SH-SY5Y (cell line): ENCODE results near the gene CES3.

Source experiments
- GATA2 ChIP-seq: IDR thresholded peaks from 2 replicates; pipeline ENCODE4 v1.6.1; 2011; ENCODE audit warnings: mild to moderate bottlenecking, low read depth, low read length
- GATA3 ChIP-seq: IDR thresholded peaks from 2 replicates; pipeline ENCODE4 v1.6.1; 2011; ENCODE audit warnings: low read depth, mild to moderate bottlenecking, low read length, moderate library complexity

DNA sequence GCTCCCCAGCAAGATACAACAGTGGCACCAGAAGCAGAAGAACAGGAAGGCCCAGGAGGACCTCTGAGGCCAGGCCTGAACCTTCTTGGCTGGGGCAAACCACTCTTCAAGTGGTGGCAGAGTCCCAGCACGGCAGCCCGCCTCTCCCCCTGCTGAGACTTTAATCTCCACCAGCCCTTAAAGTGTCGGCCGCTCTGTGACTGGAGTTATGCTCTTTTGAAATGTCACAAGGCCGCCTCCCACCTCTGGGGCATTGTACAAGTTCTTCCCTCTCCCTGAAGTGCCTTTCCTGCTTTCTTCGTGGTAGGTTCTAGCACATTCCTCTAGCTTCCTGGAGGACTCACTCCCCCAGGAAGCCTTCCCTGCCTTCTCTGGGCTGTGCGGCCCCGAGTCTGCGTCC, 11.9 kb downstream of the CES3 start:
- TF ChIP-seq GATA3 (no peak), GATA2 (no peak)
